GM12873 (cell line): ENCODE results near the gene CCNQ.

ENCODE experiments used
- TF ChIP-seq, protein P1 (sequence below): IDR thresholded peaks from 2 replicates; pipeline ENCODE4 v1.5.1; 2012; ENCODE audit warnings: low read depth, mild to moderate bottlenecking, moderate library complexity, low read length, control low read depth; ENCODE audit not compliant: insufficient read depth; ENCODE audit errors: missing control alignments

CCNQ gene

DNA sequence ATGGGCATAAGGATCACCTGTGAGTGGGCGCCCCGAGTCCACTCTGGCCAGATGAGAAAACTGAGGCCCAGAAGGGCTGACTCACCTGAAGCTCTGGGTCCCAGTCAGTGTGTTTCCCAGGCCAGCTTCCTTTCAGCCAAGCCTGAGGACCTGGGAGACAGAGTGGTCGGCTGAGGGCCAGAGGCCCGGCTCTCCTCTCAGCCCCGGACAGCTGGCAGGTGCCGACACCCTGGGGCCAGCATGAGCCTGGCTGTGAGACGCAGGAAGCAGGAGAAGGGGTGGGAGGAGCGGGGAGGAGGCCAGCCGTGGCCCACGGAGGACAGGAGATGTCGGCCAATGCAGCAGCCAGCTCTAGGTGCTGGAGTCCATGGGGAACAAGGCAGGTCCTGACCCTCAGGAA, 52.6 kb downstream of the CCNQ start:
- TF ChIP-seq, protein P1, sequence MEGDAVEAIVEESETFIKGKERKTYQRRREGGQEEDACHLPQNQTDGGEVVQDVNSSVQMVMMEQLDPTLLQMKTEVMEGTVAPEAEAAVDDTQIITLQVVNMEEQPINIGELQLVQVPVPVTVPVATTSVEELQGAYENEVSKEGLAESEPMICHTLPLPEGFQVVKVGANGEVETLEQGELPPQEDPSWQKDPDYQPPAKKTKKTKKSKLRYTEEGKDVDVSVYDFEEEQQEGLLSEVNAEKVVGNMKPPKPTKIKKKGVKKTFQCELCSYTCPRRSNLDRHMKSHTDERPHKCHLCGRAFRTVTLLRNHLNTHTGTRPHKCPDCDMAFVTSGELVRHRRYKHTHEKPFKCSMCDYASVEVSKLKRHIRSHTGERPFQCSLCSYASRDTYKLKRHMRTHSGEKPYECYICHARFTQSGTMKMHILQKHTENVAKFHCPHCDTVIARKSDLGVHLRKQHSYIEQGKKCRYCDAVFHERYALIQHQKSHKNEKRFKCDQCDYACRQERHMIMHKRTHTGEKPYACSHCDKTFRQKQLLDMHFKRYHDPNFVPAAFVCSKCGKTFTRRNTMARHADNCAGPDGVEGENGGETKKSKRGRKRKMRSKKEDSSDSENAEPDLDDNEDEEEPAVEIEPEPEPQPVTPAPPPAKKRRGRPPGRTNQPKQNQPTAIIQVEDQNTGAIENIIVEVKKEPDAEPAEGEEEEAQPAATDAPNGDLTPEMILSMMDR, result no peak

- TF ChIP-seq, protein P1, result no peak
Observed at GRCh38 chrX:153544727-153545126, 54.2 kb downstream of the CCNQ start.

- TF ChIP-seq, protein P1, result no peak
Observed at GRCh38 chrX:153539979-153540358, 59.0 kb downstream of the CCNQ start.

GRCh38 chrX:153539171-153539978, 59.6 kb downstream of the CCNQ start:
- TF ChIP-seq, protein P1, result peak; percentile 88

GRCh38 chrX:153538424-153538823, 60.5 kb downstream of the CCNQ start:
- TF ChIP-seq, protein P1, result no peak
